ENCODE data around the gene CILP.

DNA sequence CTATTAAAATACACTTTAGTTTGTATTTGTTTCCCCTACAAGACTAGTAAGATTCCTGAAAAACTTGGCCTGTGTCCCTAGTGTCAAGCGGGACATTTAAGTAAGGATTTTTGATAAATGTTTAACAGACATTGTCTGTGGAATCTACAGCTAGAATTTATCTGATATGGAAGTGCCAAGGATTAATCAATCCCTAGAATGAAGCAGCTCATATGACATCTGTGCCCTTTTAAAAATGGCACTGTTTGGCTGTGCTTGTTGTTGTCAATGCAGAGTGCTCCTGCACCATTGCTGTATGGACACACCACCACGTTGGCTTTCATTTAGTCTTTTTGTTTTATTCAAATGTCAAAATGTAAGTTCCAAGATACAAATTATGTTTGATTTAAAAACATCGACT is 63.4 kb downstream of the CILP start:
- TF ChIP-seq SUZ12 (IDR thresholded peaks at IDR 0.05) (no peak), L3MBTL2 (conservative IDR thresholded peaks at IDR 0.05) (no peak), ELF4 (IDR thresholded peaks at IDR 0.05) (no peak), NFRKB (IDR thresholded peaks at IDR 0.05) (no peak), FOXK2 (IDR thresholded peaks at IDR 0.05) (no peak), BHLHE40 (IDR thresholded peaks at IDR 0.05; ENCODE audit: borderline replicate concordance) (no peak), FOXM1 (IDR thresholded peaks at IDR 0.05; ENCODE audit: borderline replicate concordance) (no peak), LEF1 (IDR thresholded peaks at IDR 0.05; ENCODE audit: borderline replicate concordance) (no peak), SP1 (IDR thresholded peaks at IDR 0.05) (no peak), HDGF (IDR thresholded peaks at IDR 0.05; ENCODE audit: borderline replicate concordance) (no peak), TARDBP (IDR thresholded peaks at IDR 0.05) (no peak)

Data from HEK293T (cell line).